LNCAP (cell line): ENCODE data around the gene SDCBP2.

Source experiments
- CTCF ChIP-seq: fragments of 450-650 bp; IDR thresholded peaks from 2 replicates; pipeline ENCODE4 v1.5.1; 2017; ENCODE audit warnings: mild to moderate bottlenecking

The SDCBP2 gene

GRCh38 chr20:1328680-1329330 lies at the start of gene SDCBP2:
TSS of gene SDCBP2 (minus strand) at chr20:1329139. CDS start at chr20:1320416, 8,723 bp downstream.
- no peak for TF ChIP-seq CTCF

- no peak for TF ChIP-seq CTCF
Observed at GRCh38 chr20:1378735-1379125, 49.8 kb upstream of the SDCBP2 start.

GRCh38 chr20:1377984-1378734 lies 49.2 kb upstream of the SDCBP2 start:
- TF ChIP-seq CTCF = no peak

- no peak for TF ChIP-seq CTCF
Observed at GRCh38 chr20:1377341-1377871, 48.5 kb upstream of the SDCBP2 start.

- TF ChIP-seq CTCF = no peak
Observed at GRCh38 chr20:1376408-1377270, 47.7 kb upstream of the SDCBP2 start.

GRCh38 chr20:1376007-1376406 lies 47.1 kb upstream of the SDCBP2 start:
- TF ChIP-seq CTCF = no peak

GRCh38 chr20:1375515-1375914 lies 46.6 kb upstream of the SDCBP2 start:
- TF ChIP-seq CTCF = no peak
